B cell (primary cell): ENCODE measurements around the gene SULT1B1. TPM values are rescaled to one million over a fixed set of nuclear protein-coding genes. Genes with fewer than 3 reads are reported as not detected.

Experiments
- ATAC-seq: fragments of 200-7000 bp; cut with Tn5 transposase; one replicate; pipeline ENCODE4 v1.10.0; 2021; ENCODE audit warnings: low read depth, mild to moderate bottlenecking, moderate number of reproducible peaks, moderate library complexity
- CTCF ChIA-PET: fragments of 350-600 bp; sonication (Branson Sonifier 250); formaldehyde crosslinking; loops from one replicate; lab custom pipeline; 2021; ENCODE audit warnings: antibody characterized with exemption, inconsistent platforms; lab: Charles Lee
- POLR2A ChIA-PET: fragments of 350-600 bp; sonication (Branson Sonifier 250); formaldehyde crosslinking; loops from one replicate; lab custom pipeline; 2021; ENCODE audit warnings: antibody characterized with exemption; lab: Charles Lee
- DNase-seq: peaks from one replicate; pipeline ENCODE4 v3.0.0; 2013
- H2AFZ ChIP-seq: 2 replicates; pipeline ENCODE4 v1.6.1; 2012; ENCODE audit warnings: mild to moderate bottlenecking, low read depth, low read length; ENCODE audit not compliant: insufficient read depth, poor library complexity, severe bottlenecking
- H3K27ac ChIP-seq, 2 donors: 1 replicate in 1 of 2; 2 replicates in 1 of 2; pipeline ENCODE4 v1.5.1; 2012 to 2013; ENCODE audit warnings: low read length in 2 of 2, mild to moderate bottlenecking in 2 of 2, moderate library complexity in 1 of 2
- H3K27me3 ChIP-seq, 4 experiments: fragments of 200-600 bp in 1 of 4; sonication (generic) in 1 of 4; replicated peaks in 1 of 4; 1 replicate in 2 of 4; 2 replicates in 2 of 4; pipeline versions ENCODE4 v1.6.1 to v1.7.0; 2013 to 2016; ENCODE audit warnings: low read length in 3 of 4, mild to moderate bottlenecking in 2 of 4, mixed read lengths in 1 of 4, moderate library complexity in 1 of 4; ENCODE audit not compliant: insufficient read depth in 4 of 4, control insufficient read depth in 3 of 4; ENCODE audit errors: control extremely low read depth in 1 of 4
- H3K36me3 ChIP-seq, 2 experiments: replicated peaks in 1 of 2; 1 replicate in 1 of 2; 2 replicates in 1 of 2; pipeline versions ENCODE4 v1.6.1 to v1.7.1; 2013; ENCODE audit warnings: low read length in 1 of 2; ENCODE audit not compliant: insufficient read depth in 2 of 2, control insufficient read depth in 1 of 2; ENCODE audit errors: control extremely low read depth in 1 of 2, extremely low read depth in 1 of 2
- H3K4me1 ChIP-seq, 2 donors: fragments of 200-600 bp in 1 of 2; sonication (generic) in 1 of 2; 1 replicate in 1 of 2; 2 replicates in 1 of 2; pipeline versions ENCODE4 v1.5.1 to v1.6.1; 2013 to 2017; ENCODE audit warnings: low read length in 2 of 2; ENCODE audit not compliant: control insufficient read depth in 2 of 2, insufficient read depth in 2 of 2
- H3K4me2 ChIP-seq: replicated peaks from 2 replicates; pipeline ENCODE3; 2012; ENCODE audit warnings: mild to moderate bottlenecking, low read depth, low read length; ENCODE audit not compliant: poor library complexity, severe bottlenecking
- H3K4me3 ChIP-seq, 5 experiments: fragments of 200-600 bp in 1 of 5; sonication (generic) in 1 of 5; 1 replicate in 3 of 5; 2 replicates in 2 of 5; pipeline versions ENCODE4 v1.5.1 to v1.7.0; 2011 to 2016; ENCODE audit warnings: low read length in 4 of 5, mild to moderate bottlenecking in 4 of 5, low read depth in 2 of 5, control low read depth in 1 of 5, moderate library complexity in 1 of 5; ENCODE audit not compliant: insufficient read depth in 1 of 5; ENCODE audit errors: control extremely low read depth in 1 of 5, extremely low read depth in 1 of 5
- H3K79me2 ChIP-seq: fragments of 200-600 bp; sonication (generic); one replicate; pipeline ENCODE4 v1.6.0; 2016; ENCODE audit warnings: low read length; ENCODE audit not compliant: control insufficient read depth, insufficient read depth
- H3K9ac ChIP-seq: fragments of 200-600 bp; sonication (generic); 2 replicates; pipeline ENCODE4 v1.6.1; 2017; ENCODE audit warnings: mild to moderate bottlenecking, low read length, moderate library complexity
- H3K9me3 ChIP-seq, 3 donors: one replicate each; pipeline versions ENCODE4 v1.6.1 to v1.7.1; 2013; ENCODE audit warnings: low read length in 2 of 3; ENCODE audit not compliant: control insufficient read depth in 2 of 3, insufficient read depth in 1 of 3; ENCODE audit errors: control extremely low read depth in 1 of 3
- H4K20me1 ChIP-seq: 2 replicates; pipeline ENCODE4 v1.6.0; 2012; ENCODE audit warnings: mild to moderate bottlenecking, low read length; ENCODE audit not compliant: insufficient read depth, control insufficient read depth, poor library complexity, severe bottlenecking
- H3K27ac Mint-ChIP-seq: one replicate; pipeline ENCODE4 v1.8.0; 2021; ENCODE audit warnings: mixed read lengths
- H3K27me3 Mint-ChIP-seq: one replicate; pipeline ENCODE4 v1.8.0; 2021; ENCODE audit warnings: mixed read lengths
- H3K4me1 Mint-ChIP-seq: one replicate; pipeline ENCODE4 v1.8.0; 2021; ENCODE audit warnings: mixed read lengths
- H3K4me3 Mint-ChIP-seq: one replicate; pipeline ENCODE4 v1.8.0; 2021; ENCODE audit warnings: mixed read lengths
- H3K9me3 Mint-ChIP-seq: one replicate; pipeline ENCODE4 v1.8.0; 2022; ENCODE audit warnings: mixed read lengths; ENCODE audit not compliant: insufficient read depth
- CTCF ChIP-seq: fragments of 200-600 bp; IDR thresholded peaks from one replicate; pipeline ENCODE4 v1.8.0; 2022; ENCODE audit warnings: antibody characterized with exemption, mild to moderate bottlenecking
- EZH2 ChIP-seq: IDR thresholded peaks from 2 replicates; pipeline ENCODE4 v1.6.1; 2012; ENCODE audit warnings: borderline replicate concordance, low read depth, mild to moderate bottlenecking, moderate library complexity, low read length; ENCODE audit not compliant: insufficient read depth, poor library complexity, severe bottlenecking
- WGBS: methylation state at CpG from one replicate; pipeline ENCODE4 v1.1.5; 2013; ENCODE audit warnings: missing lambda C conversion rate; ENCODE audit not compliant: insufficient coverage; 5-methylcytosine and 5-hydroxymethylcytosine counted together
- intact Hi-C: fragments of 100-400 bp; cut with micrococcal nuclease; formaldehyde crosslinking; loops from one replicate; pipeline ENCODE4 v1.10.0; 2022
- polyA plus RNA-seq: library from polyadenylated mRNA; depleted of rRNA; stranded (reverse); fragments of >200 nt; gene quantifications from 2 replicates; pipeline ENCODE4 v1.2.3, GENCODE V29; 2012
- total RNA-seq, 2 donors: library from RNA; stranded (reverse); fragments of 120-200 nt in 1 of 2; gene quantifications; 1 replicate in 1 of 2; 2 replicates in 1 of 2; pipeline versions ENCODE4 v1.2.3 to v1.2.4, GENCODE V29; 2013 to 2022

SULT1B1 gene
- total and polyA plus RNA-seq, 2 donors (not counting 1 experiment from before 2014, with no cell fraction given) = 0.01 to 0.12 TPM

GRCh38 chr4:69757464-69757863 is 3.0 kb downstream of the SULT1B1 start:
- no peak for TF ChIP-seq EZH2
- TF ChIP-seq CTCF = no peak
- POLR2A ChIA-PET = no interaction called here
- ATAC-seq (no peak), DNase-seq (no peak)
- Histone ChIP-seq H3K27me3 (no peaks in the 10 kb centered on the region), H3K36me3 (no peaks in the 10 kb centered on the region), H2AFZ (no peak overlapping the region), H3K9me3 (no peaks in the 10 kb centered on the region), H3K4me2 (no peak overlapping the region), H3K9ac (no peak overlapping the region), H4K20me1 (no peaks in the 10 kb centered on the region), H3K4me1 (no peaks in the 10 kb centered on the region), H3K4me3 (no peak overlapping the region), H3K27ac (no peak overlapping the region), H3K79me2 (no peaks in the 10 kb centered on the region)
- no peaks in the 10 kb centered on the region for H3K9me3 Mint-ChIP-seq
- H3K27ac Mint-ChIP-seq = no peak overlapping the region
- CTCF ChIA-PET = no interaction called here
- no peaks in the 10 kb centered on the region for H3K4me1 Mint-ChIP-seq
- intact Hi-C loops = no loop called here
- H3K27me3 Mint-ChIP-seq = no peaks in the 10 kb centered on the region
- no CpG with 5 or more reads among the region's 2 CpGs for WGBS
- H3K4me3 Mint-ChIP-seq = no peak overlapping the region

- no peak overlapping the region for H2AFZ ChIP-seq
- H3K4me3 Mint-ChIP-seq = no peak overlapping the region
- WGBS = 100% methylated on average over 2 of the region's 4 CpGs
- H3K4me1 Mint-ChIP-seq = no peaks in the 10 kb centered on the region
- H3K27ac Mint-ChIP-seq = no peak overlapping the region
- H3K4me3 ChIP-seq = no peak overlapping the region
- ChIA-PET POLR2A (no interaction called here), CTCF (no interaction called here)
- intact Hi-C loops = no loop called here
- DNase-seq = no peak
- no peaks in the 10 kb centered on the region for H3K27me3 ChIP-seq
- H3K9me3 ChIP-seq = no peaks in the 10 kb centered on the region
- H3K36me3 ChIP-seq = no peaks in the 10 kb centered on the region
- H3K9me3 Mint-ChIP-seq = no peaks in the 10 kb centered on the region
- no peak overlapping the region for H3K4me2 ChIP-seq
- H3K27ac ChIP-seq = no peak overlapping the region
- no peaks in the 10 kb centered on the region for H3K79me2 ChIP-seq
- no peaks in the 10 kb centered on the region for H4K20me1 ChIP-seq
- no peak overlapping the region for H3K9ac ChIP-seq
- H3K27me3 Mint-ChIP-seq = no peaks in the 10 kb centered on the region
- no peaks in the 10 kb centered on the region for H3K4me1 ChIP-seq
- no peak for ATAC-seq
- TF ChIP-seq CTCF = no peak
- no peak for TF ChIP-seq EZH2
These were observed 5.4 kb downstream of the SULT1B1 start for GRCh38 chr4:69754926-69755580.
